Embryonic facial prominence (tissue), 1 donor: ENCODE results near the gene PDIA6.

Experiments
- DNase-seq: peaks from one replicate; pipeline ENCODE4 v3.0.0-alpha.2; 2016; ENCODE audit errors: extremely low spot score

The PDIA6 gene

DNA sequence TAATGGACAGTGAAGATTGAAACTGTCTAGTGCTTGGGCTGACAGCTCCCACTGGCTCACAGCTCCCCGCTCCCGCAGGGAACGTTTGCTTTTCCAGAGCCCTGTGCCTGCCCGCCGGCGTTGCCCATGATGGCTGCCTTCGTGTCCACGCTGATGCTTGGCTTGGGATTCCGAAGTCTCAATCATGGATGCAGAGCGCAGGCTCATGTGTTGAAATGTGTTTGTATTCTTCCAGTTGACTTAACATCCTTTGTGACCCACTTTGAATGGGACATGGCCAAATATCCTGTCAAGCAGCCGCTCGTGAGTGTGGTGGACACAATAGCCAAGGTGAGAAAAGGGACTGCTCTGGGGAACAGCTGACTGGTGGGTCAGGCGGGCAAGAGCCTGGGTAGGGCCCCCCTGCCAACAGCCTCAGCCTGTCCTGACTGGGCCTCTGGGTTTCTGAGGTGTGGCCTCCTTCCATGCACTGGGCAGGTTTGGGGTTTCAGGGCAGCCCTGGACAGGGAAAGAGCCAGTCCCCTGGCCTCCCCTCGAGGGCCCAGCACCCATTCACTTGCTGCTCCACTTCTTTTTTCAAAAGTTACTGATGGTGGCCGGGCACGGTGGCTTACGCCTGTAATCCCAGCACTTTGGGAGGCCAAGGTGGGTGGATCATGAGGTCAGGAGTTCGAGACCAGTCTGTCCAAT is 48.3 kb downstream of the PDIA6 start:
- DNase-seq = no peak

DNA sequence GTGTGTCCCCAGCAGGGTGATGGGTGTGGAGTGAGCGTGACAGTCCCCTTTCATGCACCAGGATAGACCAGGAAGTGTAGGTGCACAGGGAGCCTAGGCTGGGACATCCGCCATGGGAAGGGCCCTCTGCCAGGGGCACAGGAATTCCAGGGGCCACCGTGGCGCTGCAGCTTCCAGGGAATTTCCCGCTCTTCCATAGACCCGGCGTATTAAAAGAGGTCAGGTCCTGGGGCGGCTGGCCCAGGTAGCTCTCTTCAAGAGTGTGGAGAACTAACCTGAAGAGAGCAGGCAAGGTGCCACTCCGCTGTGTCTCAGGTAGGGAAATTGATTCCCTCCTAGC is 49.2 kb downstream of the PDIA6 start:
- DNase-seq = no peak

DNA sequence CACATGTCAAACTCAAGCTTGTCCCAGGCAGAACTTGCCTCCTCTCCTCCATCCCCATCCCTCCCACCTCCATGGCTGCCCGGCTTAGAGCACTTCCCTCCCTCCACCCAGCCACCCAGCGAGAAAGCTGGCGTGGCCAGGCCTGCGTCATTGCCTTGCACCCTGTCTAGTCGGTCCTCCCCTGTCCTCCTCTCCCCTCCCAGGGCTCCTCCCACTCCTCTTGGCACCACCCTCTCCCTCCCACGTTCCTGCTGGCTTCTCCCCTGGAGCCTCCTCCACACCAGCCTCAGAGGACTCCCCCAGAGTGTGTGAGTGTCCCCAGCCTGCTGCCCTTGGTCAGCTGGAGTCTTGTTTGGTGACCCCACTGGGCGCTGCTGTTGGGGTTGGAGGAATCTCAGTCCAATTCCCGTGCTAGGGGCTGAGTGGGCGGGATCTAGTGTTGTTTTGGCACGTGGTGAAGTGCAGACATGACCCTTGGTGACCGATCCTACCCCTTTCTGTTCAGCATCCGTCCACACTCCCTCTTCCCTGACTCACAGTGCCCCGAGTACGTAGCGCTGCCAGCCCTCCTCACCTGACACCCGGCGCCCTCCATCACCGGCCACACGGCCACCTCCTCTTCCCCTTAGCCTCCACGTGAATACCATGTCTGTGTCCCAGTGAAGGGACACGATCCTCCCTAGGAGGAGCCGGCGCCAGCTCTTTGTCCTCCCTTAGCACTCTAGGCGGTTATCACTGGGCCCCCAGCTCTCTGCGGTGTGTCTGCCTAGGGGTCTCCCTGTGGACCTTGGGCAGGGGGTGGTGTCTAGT is 49.7 kb downstream of the PDIA6 start:
- DNase-seq = no peak

DNA sequence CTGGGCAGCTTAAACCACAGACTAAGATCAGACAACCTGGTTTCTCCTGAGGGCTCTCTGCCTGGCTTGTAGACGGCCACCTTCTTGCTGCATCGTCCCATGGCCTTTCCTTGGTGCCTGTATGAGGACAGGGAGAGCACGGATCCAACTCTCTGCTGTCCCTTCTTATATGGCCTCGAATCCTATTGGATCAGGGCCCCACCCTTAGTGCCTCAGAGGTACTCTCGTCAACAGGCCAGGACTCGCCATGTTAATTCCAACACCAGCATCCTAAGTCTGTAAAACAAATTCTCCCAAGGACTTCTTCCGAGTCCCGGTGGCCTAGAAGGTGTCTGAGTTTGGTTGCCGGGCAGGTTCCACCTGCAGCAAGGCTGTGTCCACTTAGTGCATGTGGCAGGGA is 51.0 kb downstream of the PDIA6 start:
- no peak for DNase-seq

DNA sequence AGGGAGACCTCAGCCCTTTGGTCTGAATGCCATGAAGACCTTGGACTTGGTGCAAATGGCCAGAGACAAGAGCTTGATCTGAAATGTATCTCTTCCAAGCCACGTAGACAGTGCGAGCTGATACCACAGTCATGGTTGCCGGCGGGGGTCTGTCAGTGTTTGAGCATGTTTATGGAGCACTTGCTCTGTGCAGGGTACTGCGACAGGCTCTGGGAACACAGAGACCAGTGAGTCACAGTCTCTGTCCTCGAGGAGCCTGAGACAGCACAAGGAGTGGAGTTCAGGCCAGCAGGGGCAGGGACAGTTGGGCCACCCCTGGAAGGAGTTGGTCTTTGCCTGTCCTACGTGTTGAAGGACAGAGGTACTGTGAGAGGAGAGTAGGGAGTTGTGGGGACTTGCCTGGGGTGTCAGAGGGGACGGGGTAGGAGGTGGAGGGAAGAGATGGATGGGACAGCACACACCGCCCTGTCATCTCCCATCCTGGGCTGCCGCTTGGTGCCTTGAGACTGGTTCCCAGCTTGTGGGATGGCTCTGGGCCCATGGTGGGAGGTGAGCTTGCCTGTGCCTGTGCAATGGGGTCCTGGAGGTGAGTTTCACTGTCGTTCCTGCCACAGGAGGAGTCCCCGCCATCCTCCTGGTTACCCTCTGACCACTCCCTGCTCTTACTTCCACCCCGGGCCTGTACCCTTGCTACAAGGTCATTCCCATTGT is 51.6 kb downstream of the PDIA6 start:
- DNase-seq = no peak

DNA sequence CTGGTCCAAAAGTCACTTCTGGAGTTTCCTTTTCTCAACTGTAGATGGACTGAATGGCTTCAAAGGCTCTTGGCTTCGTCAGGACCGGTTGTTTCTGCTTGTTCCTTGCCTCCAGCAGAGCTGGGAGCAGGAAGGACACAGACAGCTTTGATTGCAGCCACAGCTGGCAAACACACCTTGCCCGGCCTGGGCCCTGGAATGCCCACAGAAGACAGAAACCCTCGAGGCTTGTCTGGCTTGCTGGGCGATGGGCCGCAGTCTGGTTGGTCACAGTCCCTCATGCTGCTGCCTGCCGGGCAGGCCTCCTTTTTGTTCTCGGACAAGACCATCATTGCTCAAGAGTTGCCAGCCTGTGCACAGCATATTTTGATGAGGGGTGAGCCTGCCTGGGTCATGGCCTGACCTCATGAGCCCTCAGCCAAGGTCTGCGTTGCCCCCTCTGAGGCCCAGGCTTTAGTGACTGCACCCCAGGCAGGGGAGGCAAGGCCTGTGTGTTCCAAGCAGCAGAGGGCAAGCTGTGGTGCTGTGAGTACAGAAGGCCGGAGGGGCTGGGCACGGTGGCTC is 53.4 kb downstream of the PDIA6 start:
- DNase-seq = no peak

DNA sequence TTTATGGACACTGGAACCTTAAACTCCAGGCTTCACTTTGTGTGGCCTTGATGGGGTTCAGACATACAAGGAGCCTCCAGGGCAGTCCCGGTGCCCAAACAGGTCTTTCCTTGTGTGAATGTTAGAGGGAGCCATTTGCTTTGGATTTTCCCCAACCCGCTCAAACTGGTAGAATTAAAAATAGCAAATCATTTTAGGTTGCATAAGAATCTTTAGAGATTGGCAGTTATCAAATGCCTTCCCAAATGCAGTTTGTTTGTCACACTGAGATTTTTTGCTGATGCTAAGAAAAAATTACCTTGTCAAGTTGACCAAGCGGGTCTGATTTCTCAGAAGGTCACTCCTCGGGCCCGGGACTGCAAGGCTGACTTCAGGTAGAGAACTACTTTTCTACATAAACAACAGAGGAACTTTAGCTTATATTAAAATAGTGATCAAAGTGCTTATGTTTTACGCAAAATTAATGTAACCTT is 54.7 kb downstream of the PDIA6 start:
- DNase-seq = no peak

DNA sequence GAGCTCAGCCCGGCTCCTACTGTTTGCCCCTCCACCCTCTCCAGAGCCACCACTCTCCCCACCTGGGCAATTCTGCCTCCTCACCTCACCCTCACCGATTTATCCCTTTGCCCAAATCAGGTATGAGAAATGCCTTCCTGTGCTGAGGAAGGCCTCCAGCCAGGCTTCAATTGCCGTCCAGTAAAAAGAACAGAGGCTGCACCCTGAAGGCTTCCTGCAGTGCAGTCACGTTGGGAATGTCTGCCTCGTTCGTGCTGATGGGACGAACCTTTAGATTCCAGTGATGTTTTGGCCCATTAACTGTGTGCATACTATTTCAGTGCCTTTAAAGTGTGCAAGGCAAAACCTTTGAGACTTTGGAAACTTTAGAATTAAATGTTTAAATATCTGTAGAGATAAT is 57.0 kb downstream of the PDIA6 start:
- DNase-seq = no peak

DNA sequence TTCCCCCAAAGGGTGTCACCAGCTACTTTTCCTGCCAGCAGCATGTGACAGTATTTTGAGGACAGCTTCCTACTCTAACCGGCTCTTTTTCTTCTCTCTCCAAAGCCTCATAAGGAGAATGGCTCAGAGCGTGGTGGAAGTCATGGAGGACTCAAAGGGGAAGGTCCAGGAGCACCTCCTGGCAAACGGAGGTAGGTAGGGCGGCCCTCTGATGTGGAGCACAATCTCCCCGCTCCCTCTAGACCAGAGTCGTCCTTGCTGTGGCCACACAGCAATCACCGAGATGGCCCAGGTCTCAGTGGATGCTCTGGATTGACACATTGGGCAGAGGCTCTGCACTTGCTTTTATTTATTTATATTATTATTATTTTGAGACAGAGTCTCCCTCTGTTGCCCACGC is 58.7 kb downstream of the PDIA6 start:
- no peak for DNase-seq

DNA sequence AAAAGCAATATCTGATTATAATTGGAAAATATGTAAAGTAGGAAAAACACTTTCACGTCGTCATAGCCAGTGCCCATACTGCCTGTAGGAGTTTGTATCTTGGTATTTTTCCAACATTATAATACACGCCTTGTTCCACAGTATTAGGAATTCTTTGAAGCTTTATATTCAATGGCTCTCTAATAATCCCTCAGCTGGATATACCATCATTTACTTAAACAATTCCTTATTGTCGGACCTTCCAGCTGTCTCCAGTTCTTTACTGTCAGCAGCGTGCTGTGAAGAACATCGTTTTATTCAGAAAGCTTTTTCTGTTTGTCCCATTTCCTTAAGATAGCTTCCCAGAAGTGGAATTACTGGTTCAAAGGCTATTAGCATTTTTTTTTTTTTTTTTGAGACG is 59.4 kb downstream of the PDIA6 start:
- DNase-seq = no peak

DNA sequence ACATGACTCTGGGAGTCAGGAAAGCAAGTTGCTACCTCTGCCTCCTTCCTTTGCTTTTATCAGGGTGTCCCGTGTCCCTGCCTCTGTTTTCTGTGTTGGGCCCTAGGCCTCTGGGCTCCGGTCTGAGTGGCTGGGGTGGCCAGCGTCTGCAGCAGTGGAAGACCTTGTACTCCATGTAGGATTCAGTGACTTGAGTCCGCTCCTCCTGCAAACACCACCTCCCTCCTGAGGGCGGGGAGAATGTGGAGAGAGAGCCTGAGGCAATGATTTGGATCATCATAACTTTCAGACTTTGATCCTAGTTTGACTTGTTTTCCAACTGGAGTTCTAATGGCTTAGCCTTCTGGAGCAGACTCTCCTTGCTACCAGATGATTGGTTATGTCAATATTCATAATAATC is 60.3 kb downstream of the PDIA6 start:
- no peak for DNase-seq

DNA sequence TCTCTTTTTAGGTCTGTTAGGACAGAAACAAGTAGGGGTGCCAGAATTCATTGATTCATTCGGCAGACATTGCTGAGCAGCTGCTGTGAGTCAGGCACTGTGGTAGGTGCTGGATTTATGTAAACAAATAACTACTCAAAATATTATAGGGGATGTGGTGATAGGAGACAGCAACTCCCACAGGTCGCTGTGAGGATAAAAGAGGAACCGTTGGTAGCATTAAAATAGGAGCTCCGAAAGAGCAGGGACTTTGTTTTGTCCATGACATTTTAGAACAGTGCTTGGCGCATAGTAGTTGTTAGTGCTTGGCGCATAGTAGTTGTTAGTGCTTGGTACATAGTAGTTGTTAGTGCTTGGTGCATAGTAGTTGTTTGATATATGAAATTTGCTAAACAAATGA is 62.0 kb downstream of the PDIA6 start:
- no peak for DNase-seq

DNA sequence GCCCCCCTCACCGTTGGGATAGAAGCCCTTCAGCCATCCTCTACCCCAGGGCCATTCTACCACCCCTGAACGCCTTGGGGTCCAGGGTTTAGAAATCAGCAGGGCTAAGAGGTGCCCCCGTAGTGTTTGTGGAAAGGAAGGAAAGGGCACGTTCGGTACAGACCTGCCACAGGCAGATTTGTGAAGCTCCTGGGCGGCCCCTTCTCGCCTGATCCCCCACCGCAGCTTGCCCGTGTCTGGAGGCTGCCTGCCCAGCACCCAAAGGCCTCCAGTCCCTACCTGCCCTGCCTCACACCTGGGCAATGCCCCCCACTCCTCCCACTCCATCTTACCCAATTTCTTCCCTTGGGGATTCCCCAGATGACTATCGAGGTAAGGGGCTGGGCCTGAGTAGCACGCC is 69.9 kb downstream of the PDIA6 start:
- DNase-seq = no peak

DNA sequence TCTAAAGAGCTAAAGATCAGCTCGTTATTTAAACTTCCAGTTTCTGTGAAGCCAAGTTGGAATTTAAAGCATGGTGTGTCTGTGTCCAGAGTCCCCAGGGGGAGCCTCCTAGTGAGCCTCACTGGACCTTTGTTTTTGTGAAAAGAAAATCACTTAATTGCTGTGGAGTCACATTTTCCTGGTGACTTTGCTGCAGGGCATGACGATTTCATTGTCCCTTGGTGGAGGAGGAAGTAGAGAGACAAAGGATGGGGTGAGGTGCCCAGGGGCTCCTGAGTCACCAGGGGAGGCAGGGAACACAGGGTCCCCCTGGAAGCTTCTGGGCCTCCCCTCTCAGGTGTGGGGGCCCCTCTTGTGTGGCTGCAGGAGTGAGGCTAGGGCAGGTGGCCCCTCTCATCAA is 71.4 kb downstream of the PDIA6 start:
- no peak for DNase-seq

DNA sequence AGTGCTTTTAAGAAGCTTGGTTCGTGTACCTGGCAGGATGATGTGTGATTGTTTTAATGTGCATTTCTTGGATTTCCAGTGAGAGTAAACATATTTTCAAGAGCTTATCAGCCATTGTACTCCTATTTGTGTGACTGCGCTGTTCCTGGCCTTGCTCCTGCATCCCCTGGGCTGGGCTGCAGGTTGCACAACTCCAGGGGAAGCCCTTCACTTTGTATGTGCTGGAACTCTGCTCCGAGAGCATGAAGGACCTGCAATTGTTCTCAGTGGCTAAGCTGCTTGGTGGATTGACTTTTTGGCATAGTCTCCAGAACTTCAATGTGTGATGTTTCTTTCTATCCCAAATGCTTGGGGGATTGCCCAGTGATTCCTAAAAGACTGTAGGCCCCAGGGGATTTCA is 72.4 kb downstream of the PDIA6 start:
- no peak for DNase-seq

DNA sequence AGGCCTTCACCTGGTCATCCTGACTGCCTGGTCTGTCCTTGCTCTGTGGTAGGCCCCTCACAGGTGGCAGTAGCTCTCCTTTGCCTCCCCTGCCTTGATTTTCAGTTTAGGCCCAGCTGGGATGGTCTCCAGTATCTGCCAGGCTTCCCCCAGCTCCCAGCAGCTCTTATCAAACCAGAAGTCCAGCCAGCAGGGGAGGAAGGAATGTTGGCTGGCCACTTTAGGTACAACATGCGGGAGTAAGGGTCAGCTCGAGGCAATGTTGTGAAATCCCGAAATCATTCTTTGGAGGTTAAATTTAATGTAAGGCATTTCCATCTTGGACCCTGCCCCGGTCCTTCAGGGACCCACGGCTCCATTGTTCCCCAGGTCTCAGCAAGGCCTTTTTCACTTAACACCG is 74.4 kb downstream of the PDIA6 start:
- DNase-seq = no peak

DNA sequence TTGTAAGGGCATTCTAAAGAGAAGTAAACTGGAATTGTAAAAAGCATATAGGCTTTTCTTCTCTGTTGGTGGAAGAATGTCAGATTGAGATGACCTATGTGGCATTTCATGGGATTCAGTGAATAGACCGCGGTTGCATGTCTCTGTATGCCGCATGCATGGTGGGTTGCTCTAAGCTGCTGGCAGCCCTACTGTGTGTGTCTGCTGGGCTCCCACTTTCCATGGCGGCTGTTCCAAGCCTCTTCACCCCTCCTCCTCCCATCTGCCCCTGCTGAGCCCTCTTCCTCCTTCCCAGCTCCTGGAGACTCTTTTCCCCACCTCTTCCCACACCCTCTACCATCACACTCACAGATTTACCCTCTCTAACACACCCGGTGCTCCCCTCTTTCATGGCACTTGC is 78.6 kb downstream of the PDIA6 start:
- DNase-seq = no peak

DNA sequence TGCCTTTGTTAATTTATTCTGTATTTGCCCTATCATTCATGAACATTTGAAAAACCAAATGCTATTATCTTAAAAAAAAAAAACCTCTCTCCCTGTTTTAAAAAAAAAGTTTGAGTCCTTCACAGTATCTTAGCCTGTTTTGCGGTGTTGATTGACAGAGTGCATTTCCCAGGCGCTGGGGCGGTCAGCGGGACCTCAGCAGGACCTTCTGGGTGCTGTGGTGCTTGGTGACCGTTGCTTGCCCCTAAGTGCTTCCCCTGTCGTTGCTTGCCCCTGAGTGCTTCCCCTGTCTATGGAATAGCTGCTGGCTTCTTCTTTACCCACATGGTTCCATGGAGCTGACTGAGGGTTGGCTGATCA is 79.0 kb downstream of the PDIA6 start:
- DNase-seq = no peak
